Measurements from ENCODE around the gene LMO7.

The LMO7 gene

GRCh38 chr13:75635828-75636435, at the start of gene LMO7:
Gene LMO7 (plus strand): TSS chr13:75636330. CDS start chr13:75636658, 328 bp downstream.
- DNase-seq = peak; percentile 58

- no peak for DNase-seq
Measured at GRCh38 chr13:75587679-75588078, 48.5 kb upstream of the LMO7 start.

GRCh38 chr13:75596657-75597182, 39.4 kb upstream of the LMO7 start:
- DNase-seq = no peak

GRCh38 chr13:75600371-75600770, 35.8 kb upstream of the LMO7 start:
- no peak for DNase-seq

GRCh38 chr13:75603038-75603437, 33.1 kb upstream of the LMO7 start:
- no peak for DNase-seq

- no peak for DNase-seq
Measured at GRCh38 chr13:75607447-75607846, 28.7 kb upstream of the LMO7 start.

- no peak for DNase-seq
Measured at GRCh38 chr13:75610466-75610865, 25.7 kb upstream of the LMO7 start.

GRCh38 chr13:75612354-75612753, 23.8 kb upstream of the LMO7 start:
- no peak for DNase-seq

- no peak for DNase-seq
Measured at GRCh38 chr13:75617230-75617629, 18.9 kb upstream of the LMO7 start.

- no peak for DNase-seq
Measured at GRCh38 chr13:75618308-75618707, 17.8 kb upstream of the LMO7 start.

GRCh38 chr13:75620020-75620419, 16.1 kb upstream of the LMO7 start:
- no peak for DNase-seq

- DNase-seq = no peak
Measured at GRCh38 chr13:75621147-75621546, 15.0 kb upstream of the LMO7 start.

- no peak for DNase-seq
Measured at GRCh38 chr13:75628801-75629200, 7.3 kb upstream of the LMO7 start.

GRCh38 chr13:75633285-75633684, 2.8 kb upstream of the LMO7 start:
- no peak for DNase-seq

GRCh38 chr13:75635101-75635827, 866 bp upstream of the LMO7 start:
- DNase-seq = no peak

- peak; percentile 31 for DNase-seq
Measured at GRCh38 chr13:75636436-75637180, 478 bp downstream of the LMO7 start.

- DNase-seq = no peak
Measured at GRCh38 chr13:75637181-75637750, 1.1 kb downstream of the LMO7 start.

- no peak for DNase-seq
Measured at GRCh38 chr13:75639454-75639853, 3.3 kb downstream of the LMO7 start.

GRCh38 chr13:75641026-75641425, 4.9 kb downstream of the LMO7 start:
- DNase-seq = no peak

GRCh38 chr13:75643182-75643581, 7.1 kb downstream of the LMO7 start:
- DNase-seq = no peak

GRCh38 chr13:75643693-75644092, 7.6 kb downstream of the LMO7 start:
- DNase-seq = no peak

GRCh38 chr13:75645141-75645540, 9.0 kb downstream of the LMO7 start:
- no peak for DNase-seq

- no peak for DNase-seq
Measured at GRCh38 chr13:75647126-75647784, 11.1 kb downstream of the LMO7 start.
